CD4-positive, alpha-beta T cell treated with Interleukin-12 subunit alpha and Interleukin-12 subunit beta, for 1 hour (primary cell): ENCODE measurements around the gene LDHAL6A.
A peak's percentile ranks its signal among the peaks of the same experiment; 100 is the strongest.

Experiments used
- DNase-seq: peaks from one replicate; pipeline ENCODE4 v3.0.0-alpha.2; 2020

Gene LDHAL6A

GRCh38 chr11:18490736-18491485 is 35.3 kb downstream of the LDHAL6A start:
- DNase-seq: no peak

GRCh38 chr11:18491924-18492323 is 36.3 kb downstream of the LDHAL6A start:
- DNase-seq: no peak

DNA sequence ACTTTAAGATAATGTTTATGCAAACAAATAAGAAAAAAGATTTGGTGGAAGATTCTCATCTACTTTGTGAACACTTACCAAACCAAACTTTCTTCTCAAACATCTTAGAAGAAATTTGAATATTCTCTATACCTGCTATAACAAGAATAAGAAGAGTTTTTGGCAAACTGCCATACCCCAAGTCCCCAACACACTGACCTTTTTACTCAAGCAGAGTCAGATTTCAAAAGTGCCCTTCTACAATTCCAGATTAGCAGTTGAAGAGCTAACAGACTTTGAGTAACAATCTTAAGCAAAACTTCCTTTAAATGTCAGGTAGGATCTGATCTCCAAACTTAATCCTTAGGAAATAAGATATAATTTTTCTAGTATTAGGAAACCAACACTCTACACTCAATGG is 37.2 kb downstream of the LDHAL6A start:
- no peak for DNase-seq

GRCh38 chr11:18493310-18493709 is 37.7 kb downstream of the LDHAL6A start:
- no peak for DNase-seq

- no peak for DNase-seq
These were observed 39.6 kb downstream of the LDHAL6A start for GRCh38 chr11:18495271-18495670.

DNA sequence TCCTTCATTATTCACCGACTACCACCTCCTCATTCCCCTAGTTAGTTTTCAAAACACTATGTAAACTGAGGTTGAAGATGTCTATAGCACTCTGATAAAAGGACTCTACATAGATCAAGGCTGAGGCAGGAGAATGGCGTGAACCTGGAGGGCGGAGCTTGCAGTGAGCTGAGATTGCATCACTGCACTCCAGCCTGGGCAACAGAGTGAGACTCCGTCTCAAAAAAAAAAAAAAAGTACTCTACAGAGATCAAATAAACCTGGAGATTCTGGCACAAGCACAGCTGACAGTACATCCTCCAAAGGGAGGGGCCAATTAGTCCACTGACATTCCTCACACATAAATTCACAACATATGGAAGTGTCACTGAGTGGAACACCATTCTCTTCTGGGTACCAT is 40.0 kb downstream of the LDHAL6A start:
- no peak for DNase-seq

- DNase-seq: no peak
These were observed 42.4 kb downstream of the LDHAL6A start for GRCh38 chr11:18498039-18498438.

GRCh38 chr11:18501629-18502028 is 46.0 kb downstream of the LDHAL6A start:
- no peak for DNase-seq

- DNase-seq: no peak
These were observed 46.7 kb downstream of the LDHAL6A start for GRCh38 chr11:18502352-18502751.

GRCh38 chr11:18521122-18521521 is 65.5 kb downstream of the LDHAL6A start:
- no peak for DNase-seq

- DNase-seq: no peak
These were observed 66.7 kb downstream of the LDHAL6A start for GRCh38 chr11:18522388-18522787.

DNA sequence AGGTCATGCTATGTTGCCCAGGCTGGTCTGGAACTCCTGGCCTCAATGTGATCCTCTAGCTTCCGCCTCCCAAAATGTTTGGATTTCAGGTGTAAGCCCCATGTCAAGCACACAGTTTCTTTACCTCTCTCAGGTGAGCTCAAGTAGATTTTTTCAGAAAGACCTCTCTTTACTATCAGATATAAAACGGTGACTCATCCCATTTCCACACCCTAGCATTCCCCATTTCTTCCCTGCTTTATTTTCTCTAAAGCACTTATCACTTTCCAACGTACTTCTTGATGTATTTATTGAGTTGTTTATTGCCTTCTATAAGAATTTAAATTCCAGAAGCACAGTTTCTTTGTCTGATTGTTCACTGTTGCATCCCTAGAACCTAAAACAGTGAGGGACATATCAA is 67.4 kb downstream of the LDHAL6A start:
- no peak for DNase-seq

DNA sequence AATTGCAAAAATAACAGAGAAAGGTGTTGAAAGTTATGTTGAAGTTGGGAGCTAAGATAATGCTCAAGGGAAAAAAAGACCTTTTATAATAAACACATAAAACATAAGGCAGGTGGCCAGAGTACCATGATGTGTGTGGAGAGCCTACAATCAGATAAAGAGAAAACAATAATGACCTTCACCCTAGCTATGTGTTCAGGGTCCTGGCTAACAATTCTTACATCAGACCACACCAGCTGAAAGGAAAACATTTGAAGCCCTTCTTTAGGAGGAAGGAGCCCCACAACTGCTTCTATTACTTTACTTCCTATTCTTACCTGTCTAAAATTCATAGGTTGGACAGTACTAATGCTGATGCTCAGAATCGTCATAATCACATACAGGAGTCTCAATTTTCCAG is 68.6 kb downstream of the LDHAL6A start:
- DNase-seq: no peak

DNA sequence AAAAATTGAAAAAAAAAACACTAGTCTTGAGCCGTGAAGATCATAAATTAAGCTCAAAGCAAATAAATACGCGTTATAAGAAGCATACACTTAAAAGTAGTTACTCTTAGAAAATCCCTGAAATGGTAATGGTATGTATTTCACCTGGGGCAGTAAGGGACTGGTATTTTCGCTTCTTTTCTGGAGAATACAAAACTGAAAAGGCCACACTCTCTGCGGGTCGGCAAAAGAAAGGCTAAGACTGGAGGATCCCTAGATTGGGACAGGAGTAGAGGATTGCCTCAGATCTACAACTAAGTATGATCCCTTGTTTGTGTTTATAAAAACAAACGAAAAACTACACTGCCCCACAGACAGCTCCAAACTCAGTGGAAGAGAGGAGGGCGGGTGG is 70.5 kb downstream of the LDHAL6A start:
- DNase-seq: no peak

DNA sequence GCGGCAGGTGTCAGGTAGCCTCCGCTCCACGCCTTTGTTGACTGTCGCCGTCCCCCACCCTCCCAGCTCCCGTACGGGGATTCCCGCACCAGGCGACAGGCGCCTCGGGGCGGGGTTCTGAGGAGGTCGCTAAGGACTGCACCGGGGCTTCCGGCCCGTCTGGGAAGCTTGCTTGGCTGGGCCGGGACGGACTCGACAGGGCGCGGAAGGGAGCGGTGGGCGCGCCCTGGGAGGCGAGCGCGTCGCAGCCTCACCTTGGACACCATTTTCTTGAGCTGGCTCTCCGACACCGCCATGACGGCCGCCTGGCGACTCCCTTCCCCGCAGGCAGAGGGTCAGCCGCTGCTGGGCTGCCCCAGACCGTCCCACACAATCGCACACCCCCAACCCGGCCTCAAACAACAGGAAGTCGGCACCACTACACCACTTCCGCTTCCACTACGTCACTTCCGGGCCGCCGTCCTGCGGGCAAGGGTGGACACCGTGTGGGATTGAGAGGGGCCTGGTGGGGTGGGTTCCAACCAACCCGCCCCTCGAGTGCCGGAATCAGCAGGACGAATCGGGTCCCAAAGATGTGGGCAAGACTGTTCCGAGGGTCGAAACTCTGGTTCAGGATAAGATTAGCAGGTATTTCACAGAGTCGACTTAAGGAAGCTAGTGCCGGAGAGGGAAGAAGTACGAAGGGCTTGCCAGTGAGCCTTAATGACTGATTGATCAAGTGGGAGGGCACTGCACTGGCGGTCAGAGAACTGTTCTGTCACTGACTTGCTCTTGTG is 71.1 kb downstream of the LDHAL6A start, which contains the start of gene TSG101:
Gene TSG101, minus strand, starts transcription at position 422 of the 776 bp plus-strand sequence. Its CDS starts 126 bp downstream, at position 296.
- DNase-seq: peak; percentile 95

DNA sequence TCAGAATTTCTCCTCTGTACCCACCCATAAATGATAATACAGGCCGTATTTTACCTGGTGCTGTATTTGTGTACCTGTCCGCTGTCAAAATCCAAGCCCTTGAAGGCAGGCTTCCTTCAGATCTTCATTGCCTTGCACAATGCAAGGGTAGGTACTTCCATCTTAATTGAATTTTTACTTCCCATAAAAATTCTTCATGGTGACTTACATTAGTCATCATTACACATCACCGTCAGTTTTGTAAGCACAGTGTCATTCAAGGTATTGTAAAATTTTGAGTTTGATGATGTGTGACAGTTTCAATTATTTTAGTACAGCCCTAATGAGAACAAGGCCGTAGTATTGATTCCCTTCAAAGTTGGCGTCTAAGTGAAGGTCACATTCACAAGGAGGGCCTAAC is 71.9 kb downstream of the LDHAL6A start:
- DNase-seq: peak; percentile 24
